GM18505 (cell line): Measurements from ENCODE around the gene C2CD4A.

Experiments
- ATAC-seq: cut with Tn5 transposase; IDR thresholded peaks from one replicate; pipeline ENCODE4 v1.9.1; 2021; ENCODE audit not compliant: unreplicated experiment
- POLR2A ChIP-seq: IDR thresholded peaks from 4 replicates; pipeline ENCODE4 v1.6.1; 2011; ENCODE audit warnings: borderline replicate concordance; ENCODE audit not compliant: insufficient read depth, insufficient read length; ENCODE audit errors: extremely low read depth

C2CD4A gene

DNA sequence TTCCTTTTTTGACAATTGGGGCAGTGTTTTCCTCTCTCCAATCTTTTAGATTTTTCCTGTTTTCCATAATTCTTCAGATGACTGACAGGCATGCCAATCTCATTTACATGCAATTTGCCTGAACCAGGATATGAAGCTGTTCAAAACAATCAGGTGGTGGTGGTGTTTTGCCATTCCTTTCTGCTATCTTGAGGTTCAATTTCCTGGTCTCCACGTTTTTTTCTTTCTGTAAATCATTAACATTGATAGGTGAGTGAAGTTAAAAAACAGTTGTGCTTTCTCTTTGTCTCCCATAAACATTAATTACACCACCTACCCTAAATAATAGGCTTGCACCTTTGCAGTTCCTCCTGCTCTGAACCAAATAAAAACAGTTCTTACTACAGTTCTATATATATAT, 49.1 kb downstream of the C2CD4A start:
- TF ChIP-seq POLR2A: no peak
- no peak for ATAC-seq

DNA sequence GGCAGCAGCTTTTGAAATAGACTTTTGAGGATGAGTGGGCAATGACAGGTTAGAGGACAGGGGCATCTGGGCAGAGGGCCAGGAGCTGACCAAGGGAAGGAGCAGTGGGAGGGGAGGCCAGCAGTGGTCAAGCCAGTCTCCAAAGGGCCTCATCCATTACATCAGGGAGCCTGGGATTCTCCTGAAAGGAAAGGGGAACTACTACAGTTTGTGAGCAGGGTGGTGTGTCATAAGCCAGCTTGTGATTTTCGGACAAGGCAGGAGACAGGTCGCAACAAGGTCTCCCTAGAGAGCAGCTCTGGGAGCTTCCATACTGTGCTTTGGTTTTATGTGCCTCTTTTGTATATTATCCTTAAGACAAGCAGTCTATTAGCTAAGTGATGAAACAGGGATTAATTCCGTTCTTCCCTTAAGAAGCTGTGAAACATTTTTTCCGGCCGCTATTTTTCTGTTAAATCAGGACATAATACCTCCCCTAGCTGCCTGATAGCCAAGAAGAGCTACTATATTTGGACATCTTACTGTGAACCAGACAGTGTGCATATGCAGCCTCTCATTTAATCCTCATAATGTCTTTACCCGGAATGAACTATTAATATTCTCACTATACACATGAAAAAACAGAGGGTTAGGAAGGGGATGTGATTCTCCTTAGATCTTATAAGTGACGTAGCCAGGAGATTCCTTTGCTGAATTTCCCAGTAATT, 51.9 kb downstream of the C2CD4A start:
- no peak for TF ChIP-seq POLR2A
- no peak for ATAC-seq

DNA sequence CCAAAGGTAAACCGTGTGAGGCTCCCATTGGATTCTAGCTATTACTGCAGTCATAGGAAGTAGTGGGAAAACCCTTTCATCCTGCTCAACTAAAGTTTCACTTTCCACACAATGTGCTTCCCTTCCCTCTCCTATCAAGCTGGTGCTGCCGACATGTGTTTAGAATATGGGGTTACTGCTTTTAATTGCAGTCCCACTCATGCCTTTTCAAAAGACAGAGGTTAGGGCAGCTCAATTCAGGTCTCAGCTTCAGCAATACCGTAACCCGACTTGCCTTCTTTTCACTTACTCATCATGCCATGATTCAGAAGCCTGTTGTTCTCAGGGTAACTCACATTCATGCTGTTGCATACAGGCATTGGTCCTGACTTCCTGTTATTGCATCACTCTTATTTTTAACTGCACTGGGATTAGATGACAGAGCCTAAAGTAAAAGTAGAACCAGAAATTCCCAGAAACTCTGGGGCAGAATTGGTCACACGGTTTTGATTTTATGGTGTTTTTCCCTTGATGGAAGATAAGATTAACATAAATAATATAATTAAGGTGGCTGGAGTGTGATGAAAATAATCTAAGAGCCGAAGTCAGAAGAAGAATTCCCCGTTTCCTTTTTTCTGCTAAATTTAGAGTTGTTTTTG, 52.6 kb downstream of the C2CD4A start:
- no peak for ATAC-seq
- no peak for TF ChIP-seq POLR2A

DNA sequence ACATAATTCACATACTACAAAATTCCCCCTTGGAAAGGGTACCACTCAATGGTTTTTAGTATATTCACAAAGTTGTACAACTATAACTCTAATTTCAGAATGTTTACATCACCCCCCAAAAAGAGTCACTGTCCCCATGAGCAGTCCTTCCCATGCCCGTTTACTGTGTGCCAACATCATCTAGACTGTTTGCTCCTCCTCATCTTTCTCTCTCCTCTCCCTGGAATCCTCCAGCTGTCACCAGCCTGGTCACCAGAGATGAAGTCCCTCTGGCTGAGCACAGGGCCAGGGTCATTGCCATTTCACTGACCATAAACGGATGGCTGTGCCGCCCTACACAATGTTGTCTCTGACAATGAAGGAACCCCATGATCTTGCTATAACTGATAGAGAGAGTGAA, 53.1 kb downstream of the C2CD4A start:
- no peak for ATAC-seq
- TF ChIP-seq POLR2A: no peak
